ENCODE data around the gene PTPN1.
A peak's percentile ranks its signal among the peaks of the same experiment; 100 is the strongest.
"Not testable (repeated sequence)": the region's sequence is repeated elsewhere in the genome, so short reads cannot be mapped to it uniquely, and the experiment has no call there.

Gene PTPN1

DNA sequence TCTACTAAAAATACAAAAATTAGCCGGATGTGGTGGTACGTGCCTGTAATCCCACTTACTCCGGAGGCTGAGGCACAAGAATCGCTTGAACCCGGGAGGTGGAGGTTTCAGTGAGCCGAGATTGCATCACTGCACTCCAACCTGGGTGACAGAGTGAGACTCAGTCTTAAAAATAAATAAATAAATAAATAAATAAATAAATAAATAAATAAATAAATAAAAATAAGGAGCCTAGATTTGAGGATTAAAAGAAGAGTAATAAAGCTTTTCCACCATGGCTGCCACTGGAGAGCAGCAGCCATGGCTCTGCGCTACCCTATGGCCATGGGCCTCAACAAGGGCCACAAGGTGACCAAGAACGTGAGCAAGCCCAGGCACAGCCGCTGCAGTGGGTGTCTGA lies 110.3 kb downstream of the PTPN1 start:
- DNase-seq = not testable (repeated sequence)

DNA sequence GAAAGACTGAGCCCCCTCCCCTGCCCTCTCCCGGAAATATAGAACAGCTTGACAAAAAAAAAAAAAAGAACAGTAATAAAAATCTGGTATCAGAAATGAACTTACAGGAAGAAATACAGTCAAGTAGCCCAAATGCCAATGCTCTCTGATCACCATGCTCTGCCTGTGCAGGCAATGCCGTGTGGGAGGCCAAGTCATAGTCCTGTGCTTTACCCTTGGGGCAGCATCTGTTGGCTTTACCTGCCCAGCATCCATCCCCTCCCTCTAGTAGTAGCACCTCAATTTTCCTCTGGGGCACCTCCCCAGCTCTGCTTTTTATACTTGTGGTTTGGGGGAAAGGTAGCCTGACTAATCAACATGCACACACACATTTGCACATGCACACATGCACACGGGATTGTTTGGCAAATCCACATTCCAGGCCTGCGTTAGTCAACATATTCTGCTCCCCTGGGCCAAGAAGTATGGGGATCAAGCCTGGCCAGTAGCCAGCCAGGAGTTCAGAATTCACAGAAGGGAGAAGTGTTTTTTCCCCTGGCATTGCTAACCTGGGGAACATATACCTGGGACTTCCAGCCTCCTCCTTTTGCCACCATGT lies 111.0 kb downstream of the PTPN1 start:
- no peak for DNase-seq

DNA sequence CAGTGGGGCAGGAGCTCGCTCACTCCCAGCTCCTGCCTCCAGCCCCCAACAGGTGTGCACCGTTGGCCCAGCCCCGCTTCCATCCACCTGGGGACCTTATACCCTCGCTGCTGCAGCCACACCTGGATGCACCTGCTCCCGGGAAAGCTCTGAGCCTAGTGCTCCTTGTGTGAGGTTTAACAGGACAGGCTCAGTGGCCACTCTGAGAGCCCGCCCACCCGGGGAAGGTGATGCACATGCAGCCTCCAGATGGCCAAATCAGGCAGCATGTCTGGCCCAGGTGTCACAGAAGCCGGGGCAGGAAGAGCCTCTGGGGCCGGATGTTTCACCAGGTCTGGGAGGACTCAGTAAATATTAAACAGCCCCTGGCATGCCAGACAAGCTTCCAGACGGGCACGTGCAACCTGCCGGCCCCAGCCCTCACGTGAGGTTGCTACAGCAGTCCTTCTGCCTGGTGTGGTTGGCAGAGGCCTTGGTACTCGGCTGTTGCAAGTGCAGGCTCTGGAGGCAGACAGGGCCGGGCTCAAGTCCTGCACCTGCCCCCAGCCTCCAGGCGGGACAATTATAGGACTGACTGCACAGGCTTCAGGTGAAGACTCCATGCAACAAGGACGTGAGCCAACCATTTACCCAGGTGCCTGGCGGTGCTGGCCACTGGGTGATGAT lies 114.3 kb downstream of the PTPN1 start:
- peak in 1 of 2 experiments; percentile 52 for DNase-seq

DNA sequence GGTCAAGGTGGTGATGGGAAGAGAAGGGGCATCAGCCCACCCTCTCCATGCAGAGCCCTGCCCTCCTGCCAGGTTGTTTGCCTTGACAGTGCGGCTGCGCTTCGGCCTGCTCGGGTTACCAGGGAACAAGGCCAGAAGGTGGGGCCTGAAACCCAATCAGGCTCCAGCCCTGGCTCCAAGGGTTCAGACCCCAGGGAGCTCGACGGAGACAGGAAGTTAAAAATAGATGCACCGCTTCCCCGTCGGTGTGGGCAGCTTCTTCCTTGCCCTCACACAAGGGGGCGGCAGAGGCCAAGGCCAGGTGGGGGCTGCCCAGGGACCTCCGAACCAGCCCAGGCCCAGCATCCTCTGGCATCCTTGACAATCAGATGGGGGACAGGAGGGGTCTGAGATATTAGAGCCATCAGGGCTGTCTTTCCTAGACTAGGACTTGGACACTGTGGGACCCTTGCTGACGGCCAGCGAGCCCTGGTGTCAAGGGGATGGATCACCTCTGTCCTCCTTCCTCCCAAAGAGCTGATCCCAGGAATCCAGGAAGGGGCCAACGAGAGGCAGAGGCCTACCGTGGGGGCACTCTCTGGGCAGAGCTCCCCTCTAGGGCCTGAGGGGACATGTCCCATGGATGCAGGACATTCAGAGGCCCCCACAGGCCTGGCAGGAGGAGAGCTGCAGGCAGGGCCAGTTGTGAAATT lies 115.9 kb downstream of the PTPN1 start:
- peak; percentile 71 to 80 for DNase-seq

DNA sequence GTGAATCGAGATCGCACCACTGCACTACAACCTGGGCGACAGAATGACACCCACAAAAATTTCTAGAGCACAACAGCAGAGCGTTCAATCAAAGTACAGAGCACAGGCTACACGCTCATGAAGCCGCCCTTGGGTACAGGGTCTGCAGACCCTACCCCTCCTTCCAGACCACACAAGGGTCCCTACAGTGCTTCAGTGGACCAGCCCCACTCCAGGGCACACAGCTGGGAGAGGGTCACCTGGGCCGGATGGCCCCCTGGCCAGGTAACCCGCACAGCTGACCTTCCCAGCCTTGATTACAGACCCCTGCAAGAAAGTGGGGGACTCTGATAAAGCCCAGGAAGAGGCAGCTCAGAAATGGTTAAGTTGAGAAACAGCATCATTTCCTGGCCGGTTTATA lies 117.6 kb downstream of the PTPN1 start:
- no peak for DNase-seq

DNA sequence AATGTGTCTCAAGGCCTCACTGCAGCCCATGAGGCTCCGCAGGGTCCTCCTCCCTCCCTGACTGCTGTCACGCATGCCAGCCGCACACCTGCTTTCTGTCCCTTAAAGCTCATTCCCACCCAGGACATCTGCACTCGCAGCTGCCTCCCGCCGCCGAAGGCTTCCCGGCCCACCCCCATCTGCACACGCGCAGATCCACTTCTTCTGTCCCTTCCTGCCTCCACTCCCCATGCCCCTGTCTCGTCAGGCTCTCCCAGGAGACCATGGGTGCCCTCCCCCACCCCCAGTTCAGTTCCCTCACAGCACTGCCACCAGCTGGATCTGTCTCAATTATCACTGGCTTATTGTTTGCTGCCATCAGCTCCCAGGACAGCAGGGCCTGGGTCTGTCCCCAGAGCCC lies 118.1 kb downstream of the PTPN1 start:
- peak; percentile 92 to 95 for DNase-seq

DNA sequence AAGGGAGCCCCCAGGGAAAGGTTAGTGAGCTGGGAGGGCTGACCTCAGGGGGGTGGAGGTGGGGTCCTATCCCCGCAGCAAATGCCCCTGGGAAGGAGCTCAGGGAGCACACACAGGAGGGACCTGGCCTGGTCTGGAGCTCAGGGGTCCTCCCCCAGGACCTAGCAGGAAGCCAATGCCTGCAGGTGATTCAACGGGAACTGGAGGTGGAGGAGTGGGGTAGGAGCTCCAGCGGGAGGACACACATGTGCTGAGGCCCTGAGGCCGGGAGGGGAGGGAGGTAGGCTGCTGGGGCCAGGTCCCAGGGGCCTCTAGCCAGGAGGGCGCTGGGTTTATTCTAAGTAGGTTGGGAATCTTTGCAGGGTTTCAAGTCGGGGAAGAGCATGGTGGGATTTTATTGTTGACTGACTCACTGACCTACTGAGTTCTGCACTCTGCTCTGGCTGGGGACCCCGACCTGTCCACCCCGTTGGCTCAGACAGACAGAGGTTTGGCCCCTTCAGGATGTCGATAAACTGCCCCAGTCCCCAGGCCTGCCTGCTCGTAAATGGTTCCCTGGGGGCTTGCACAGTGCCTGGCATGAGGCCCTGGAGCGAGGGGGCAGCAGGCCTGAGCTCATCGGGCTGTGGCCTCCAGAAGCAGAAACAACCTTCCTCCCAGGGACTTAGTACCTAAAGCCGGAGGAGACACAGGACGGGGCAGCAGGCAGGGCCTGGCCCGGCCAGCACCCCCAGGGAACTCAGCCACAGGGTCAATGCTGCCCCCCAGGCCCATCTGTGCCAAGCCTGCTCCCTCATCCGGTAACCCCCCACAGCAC lies 118.9 kb downstream of the PTPN1 start:
- peak in 1 of 2 experiments; percentile 52 for DNase-seq

DNA sequence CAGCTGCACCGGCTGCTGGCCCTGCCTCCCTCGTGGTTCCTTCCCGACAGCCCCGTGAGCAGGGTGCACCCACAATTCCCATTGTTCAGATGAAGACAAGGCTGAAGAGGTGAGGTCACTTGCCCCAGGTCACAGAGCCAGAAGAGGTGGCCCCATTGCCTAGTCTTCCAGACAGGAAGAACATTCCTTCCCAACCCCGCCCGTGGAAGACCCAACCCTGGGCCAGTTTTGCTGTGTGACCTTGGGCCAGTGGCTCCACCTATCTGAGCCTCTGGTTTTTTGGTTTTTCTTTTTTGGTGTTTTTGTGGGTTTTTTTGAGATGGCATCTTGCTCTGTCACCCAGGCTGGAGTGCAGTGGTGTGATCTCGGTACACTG lies 119.5 kb downstream of the PTPN1 start:
- no peak for DNase-seq

DNA sequence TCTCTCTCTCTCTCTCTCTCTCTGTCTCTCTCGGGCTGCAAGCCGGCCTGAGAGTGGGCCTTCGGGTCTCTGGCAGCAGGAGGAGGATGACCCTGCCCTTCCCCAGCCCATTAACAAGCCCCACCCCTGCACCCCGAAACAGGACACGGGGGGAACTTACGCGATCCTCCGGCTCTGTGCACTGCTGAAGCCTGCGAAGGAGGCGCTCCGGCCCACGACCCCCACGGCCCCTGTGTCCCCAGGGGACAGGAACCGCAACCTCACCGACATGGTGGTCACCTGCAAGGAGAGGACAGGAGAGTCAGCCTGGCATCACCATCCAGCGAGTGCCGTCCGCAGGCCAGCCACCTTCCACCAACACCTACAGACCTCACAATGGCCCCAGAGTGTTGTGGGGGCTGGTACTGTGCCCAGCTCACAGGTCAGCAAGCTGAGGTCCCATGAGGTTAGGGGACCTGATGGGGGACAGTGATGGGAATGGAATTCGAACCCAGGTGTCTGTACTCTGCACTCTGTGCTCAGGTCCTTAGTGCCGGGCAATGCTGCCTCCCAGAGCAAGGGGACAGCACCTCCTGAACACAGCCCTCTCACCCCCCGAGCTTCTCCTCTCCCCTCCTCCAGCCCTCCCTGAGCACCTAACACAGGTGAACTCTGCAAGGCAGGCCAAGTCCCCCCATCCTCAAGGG lies 120.5 kb downstream of the PTPN1 start:
- no peak for DNase-seq

DNA sequence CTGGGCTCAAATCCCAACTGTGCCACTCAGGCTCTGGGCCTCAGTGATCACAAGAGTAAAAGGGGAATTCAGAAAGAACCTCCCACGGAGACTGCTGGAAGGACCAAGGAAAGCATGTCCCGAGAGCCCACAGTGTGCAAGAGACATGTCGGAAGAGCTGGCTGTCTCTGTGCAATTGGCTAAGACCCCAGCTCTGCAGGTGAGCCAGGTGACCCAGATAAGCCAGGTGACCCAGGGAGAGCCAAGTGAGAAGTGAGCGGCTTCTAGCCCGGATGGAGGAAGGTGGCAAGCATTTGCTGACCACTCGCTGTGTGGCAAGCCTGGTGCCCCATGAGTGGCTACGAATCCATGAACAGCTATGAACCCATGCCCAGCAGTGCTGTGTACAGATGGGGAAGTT lies 122.1 kb downstream of the PTPN1 start:
- no peak for DNase-seq

DNA sequence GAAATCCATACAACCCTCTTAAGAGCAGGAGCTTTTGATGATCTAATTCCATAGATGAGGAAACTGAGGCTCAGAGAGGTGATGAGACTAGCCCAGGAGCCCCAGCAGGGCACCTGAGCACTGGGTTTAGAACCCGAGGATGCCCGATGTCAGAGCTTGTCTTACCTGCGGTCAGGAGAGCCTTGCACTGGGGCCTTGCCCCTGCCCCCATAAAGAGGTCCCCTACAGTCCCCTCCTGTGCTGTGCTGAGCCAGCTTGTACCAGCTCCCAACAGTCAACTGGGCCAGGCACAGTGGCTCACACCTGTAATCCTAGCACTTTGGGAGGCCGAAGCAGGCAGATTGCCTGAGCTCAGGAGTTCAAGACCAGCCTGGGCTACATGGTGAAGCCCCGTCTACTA lies 122.5 kb downstream of the PTPN1 start:
- DNase-seq = no peak

DNA sequence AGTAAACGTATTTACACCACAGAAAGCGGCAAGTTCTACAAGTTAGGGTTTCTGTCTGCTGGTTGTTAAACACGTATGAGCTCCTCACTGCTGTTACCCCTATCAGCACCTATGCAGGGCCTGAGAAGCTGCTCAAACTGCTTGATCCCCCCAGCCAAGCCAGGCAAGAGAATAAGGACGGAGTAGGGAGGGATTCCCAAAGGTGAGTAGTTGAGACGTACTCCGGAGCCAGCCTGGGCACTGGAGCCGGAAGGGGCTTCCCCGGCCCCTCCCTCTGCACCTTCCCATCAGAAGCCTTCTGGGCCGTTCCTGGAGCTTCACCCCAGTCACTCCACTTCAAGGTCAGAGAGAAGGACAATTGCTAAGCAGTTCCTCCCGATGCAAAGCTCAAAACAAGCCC lies 123.2 kb downstream of the PTPN1 start:
- DNase-seq = no peak

DNA sequence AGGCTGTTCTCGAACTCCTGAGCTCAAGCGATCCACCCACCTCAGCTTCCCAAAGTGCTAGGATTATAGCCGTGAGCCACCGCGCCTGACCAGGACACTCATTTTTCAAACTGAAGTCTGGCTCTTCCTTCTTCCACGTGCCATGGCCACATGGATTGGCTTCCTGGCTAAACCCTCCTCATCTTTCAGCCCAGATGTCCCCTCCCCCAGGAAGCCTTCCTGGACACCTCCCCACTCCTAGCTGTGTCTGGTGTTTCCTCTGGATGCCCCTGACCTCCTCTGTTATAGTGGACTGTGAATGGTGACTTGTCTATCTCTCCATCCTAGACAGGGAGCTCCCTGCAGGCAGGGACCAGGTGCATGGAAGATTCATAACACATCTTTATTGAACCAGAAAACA lies 124.0 kb downstream of the PTPN1 start:
- no peak for DNase-seq

All from NCI-H524 (cell line).